K562 (cell line): ENCODE data around the gene JPT2. TPM values are rescaled to one million over a fixed set of nuclear protein-coding genes. Genes with fewer than 3 reads are reported as not detected.
A peak's percentile ranks its signal among the peaks of the same experiment; 100 is the strongest.

ENCODE experiments used
- ATAC-seq: fragments of 200-7000 bp; cut with Tn5 transposase; 3 replicates; pipeline ENCODE4 v1.9.1; 2020; ENCODE audit warnings: moderate library complexity
- BruUV-seq: library from RNA; stranded (reverse); fragments of 400-500 nt; replicated peaks from 2 replicates; lab custom pipeline; 2021; lab: Mats Ljungman, UMichigan
- CTCF ChIA-PET: fragments of 300-600 bp; formaldehyde crosslinking; extraction: SDS; loops from one replicate; lab custom pipeline; 2021; ENCODE audit warnings: low intra/inter-chr PET ratio; lab: Yijun Ruan, JAX
- POLR2A ChIA-PET: fragments of 300-600, 350-650 bp; sonication (Branson Sonifier 250); formaldehyde crosslinking; extraction: SDS; loops from one replicate; lab custom pipeline; 2021; ENCODE audit warnings: antibody characterized with exemption, inconsistent platforms; lab: Yijun Ruan, JAX
- DNase-seq, 4 experiments: peaks; one replicate each; pipeline versions ENCODE4 v3.0.0 to v3.0.0-alpha.2; 2011 to 2018; ENCODE audit warnings: low spot score in 3 of 4, mixed read lengths in 3 of 4; ENCODE audit errors: extremely low read depth in 1 of 4
- FAIRE-seq: peaks from 2 replicates; lab custom pipeline; 2011; peaks lifted over from hg19 to GRCh38; lab: Jason Lieb, UNC
- H2AFZ ChIP-seq: 2 replicates; pipeline ENCODE4 v1.6.0; 2011; ENCODE audit warnings: low read depth, low read length, control low read depth, inconsistent platforms
- H3K27ac ChIP-seq: fragments of 200-600 bp; 3 replicates; pipeline ENCODE4 v1.8.0; 2011; ENCODE audit warnings: low read depth, mild to moderate bottlenecking, control low read depth, inconsistent platforms, low read length, moderate library complexity, mixed read lengths; ENCODE audit errors: extremely low read depth
- H3K27me3 ChIP-seq, 2 experiments: fragments of 300-600 bp in 1 of 2; 2 replicates in 1 of 2; 3 replicates in 1 of 2; pipeline versions ENCODE4 v1.6.0 to v1.8.0; 2011; ENCODE audit warnings: inconsistent platforms in 2 of 2, low read length in 2 of 2, mild to moderate bottlenecking in 1 of 2, mixed read lengths in 1 of 2, moderate library complexity in 1 of 2; ENCODE audit not compliant: control insufficient read depth in 2 of 2, insufficient read depth in 2 of 2
- H3K36me3 ChIP-seq: fragments of 300-600 bp; 3 replicates; pipeline ENCODE4 v1.8.0; 2011; ENCODE audit warnings: mild to moderate bottlenecking, low read length, inconsistent platforms; ENCODE audit not compliant: control insufficient read depth, insufficient read depth
- H3K4me1 ChIP-seq, 2 experiments: fragments of 200-600 bp in 1 of 2; replicated peaks in 1 of 2; 2 replicates in 1 of 2; 3 replicates in 1 of 2; pipeline versions ENCODE4 v1.5.1 to v1.8.0; 2011; ENCODE audit warnings: inconsistent platforms in 2 of 2, low read length in 2 of 2, mild to moderate bottlenecking in 1 of 2, mixed read lengths in 1 of 2, moderate library complexity in 1 of 2; ENCODE audit not compliant: control insufficient read depth in 2 of 2, insufficient read depth in 2 of 2
- H3K4me2 ChIP-seq: 2 replicates; pipeline ENCODE4 v1.6.1; 2011; ENCODE audit warnings: low read length, control low read depth, inconsistent platforms, mixed read lengths; ENCODE audit not compliant: insufficient read depth
- H3K4me3 ChIP-seq: fragments of 200-600 bp; sonication (generic), shearing (Covaris generic); 2 replicates; pipeline ENCODE4 v1.5.1; 2016; ENCODE audit warnings: control low read depth, inconsistent platforms
- H3K79me2 ChIP-seq: fragments of 200-600 bp; 3 replicates; pipeline ENCODE4 v1.8.0; 2011; ENCODE audit warnings: low read length, inconsistent platforms; ENCODE audit not compliant: control insufficient read depth, insufficient read depth
- H3K9ac ChIP-seq, 2 experiments: 2 replicates each; pipeline versions ENCODE4 v1.6.0 to v1.6.1; 2011; ENCODE audit warnings: low read depth in 2 of 2, low read length in 2 of 2, control low read depth in 1 of 2, inconsistent platforms in 1 of 2, mild to moderate bottlenecking in 1 of 2, mixed read lengths in 1 of 2; ENCODE audit not compliant: insufficient read depth in 1 of 2
- H3K9me1 ChIP-seq: one replicate; pipeline ENCODE4 v1.6.0; 2011; ENCODE audit warnings: inconsistent platforms, mild to moderate bottlenecking, low read length, moderate library complexity; ENCODE audit not compliant: control insufficient read depth, insufficient read depth
- H3K9me3 ChIP-seq: replicated peaks from 2 replicates; pipeline ENCODE4 v1.5.1; 2011; ENCODE audit warnings: low read depth, low read length, inconsistent platforms; ENCODE audit not compliant: control insufficient read depth, insufficient read depth
- H4K20me1 ChIP-seq: replicated peaks from 2 replicates; pipeline ENCODE4 v1.6.1; 2011; ENCODE audit warnings: low read length, inconsistent platforms, mixed read lengths; ENCODE audit not compliant: control insufficient read depth, insufficient read depth
- BDP1 ChIP-seq: IDR thresholded peaks from 3 replicates; pipeline ENCODE4 v1.6.1; 2011; ENCODE audit not compliant: insufficient read length, insufficient read depth
- CC2D1A ChIP-seq: fragments of 450-650 bp; IDR thresholded peaks from 2 replicates; pipeline ENCODE4 v1.6.1; 2017; ENCODE audit warnings: mild to moderate bottlenecking
- CTBP1 ChIP-seq: fragments of 450-650 bp; IDR thresholded peaks from 2 replicates; pipeline ENCODE4 v1.6.1; 2016; ENCODE audit warnings: borderline replicate concordance
- E2F3 ChIP-seq: fragments of 250-450 bp; sonication (Bioruptor Pico); IDR thresholded peaks from 2 replicates; pipeline ENCODE4 v1.4.0; 2020; ENCODE audit warnings: mild to moderate bottlenecking
- ELF2 ChIP-seq: fragments of 250-450 bp; sonication (Bioruptor Pico); IDR thresholded peaks from 2 replicates; pipeline ENCODE4 v1.5.0; 2021; ENCODE audit warnings: mild to moderate bottlenecking
- EP300 ChIP-seq: IDR thresholded peaks from 2 replicates; pipeline ENCODE4 v1.6.1; 2012; ENCODE audit warnings: low read length, improper control_type of control experiment
- FOXM1 ChIP-seq, 2 experiments: fragments of 450-650 bp in 1 of 2; sonication (generic) in 1 of 2; formaldehyde crosslinking in 1 of 2; IDR thresholded peaks; 2 replicates each; pipeline versions ENCODE4 v1.6.1 to v1.9.0; 2017 to 2022; ENCODE audit warnings: low read depth in 2 of 2, mild to moderate bottlenecking in 2 of 2, missing genetic modification reagents in 1 of 2, moderate library complexity in 1 of 2
- GATAD2B ChIP-seq: fragments of 450-650 bp; IDR thresholded peaks from 2 replicates; pipeline ENCODE4 v1.6.1; 2017; ENCODE audit warnings: mild to moderate bottlenecking, borderline replicate concordance
- NCOR1 ChIP-seq: fragments of 450-650 bp; IDR thresholded peaks from 2 replicates; pipeline ENCODE4 v1.6.1; 2016; ENCODE audit warnings: mild to moderate bottlenecking, moderate library complexity
- NR2C1 ChIP-seq, 2 experiments: fragments of 450-650 bp; IDR thresholded peaks; 2 replicates each; pipeline ENCODE4 v1.6.1; 2017; ENCODE audit warnings: mild to moderate bottlenecking in 2 of 2, antibody characterized with exemption in 1 of 2, inconsistent platforms in 1 of 2, missing compliant biosample characterization in 1 of 2, missing genetic modification characterization in 1 of 2
- RUNX1 ChIP-seq: sonication (generic); IDR thresholded peaks from 2 replicates; pipeline ENCODE4 v1.6.1; 2016; ENCODE audit warnings: antibody characterized with exemption, low read depth
- TCF7 ChIP-seq: sonication (generic); IDR thresholded peaks from 2 replicates; pipeline ENCODE4 v1.6.1; 2016; ENCODE audit warnings: antibody characterized with exemption, borderline replicate concordance
- TEAD2 ChIP-seq: fragments of 450-650 bp; IDR thresholded peaks from 2 replicates; pipeline ENCODE4 v1.6.1; 2016; ENCODE audit warnings: missing genetic modification characterization, control low read depth, missing compliant biosample characterization
- U2AF1 ChIP-seq: fragments of 200-400 bp; formaldehyde crosslinking; optimal IDR thresholded peaks from 2 replicates; pipeline ENCODE3; 2017; ENCODE audit warnings: mild to moderate bottlenecking, low read depth, low read length, moderate library complexity
- WGBS: fragments of 100-300 bp; shearing (Covaris generic); methylation state at CpG from one replicate; pipeline ENCODE4 v1.1.6; 2016; ENCODE audit warnings: low coverage, mixed read lengths; ENCODE audit not compliant: insufficient coverage; ENCODE audit errors: missing lambda C conversion rate; 5-methylcytosine and 5-hydroxymethylcytosine counted together
- in situ Hi-C: fragments of 300-500 bp; cut with MboI; formaldehyde crosslinking; loops from 4 replicates; pipeline ENCODE4 v1.15.0; 2018; ENCODE audit warnings: inconsistent platforms, mixed read lengths
- intact Hi-C: fragments of 100-400 bp; cut with micrococcal nuclease; formaldehyde crosslinking; loops from 2 replicates; pipeline ENCODE4 v1.14.2; 2022
- polyA plus RNA-seq, 8 experiments: library from polyadenylated mRNA; depleted of rRNA in 4 of 8; stranded (reverse) in 5 of 8; unstranded in 3 of 8; fragments of >200 nt; fragmentation: Nextera tagmentation in 2 of 8; fragmentation: Illumina TruSeq in 1 of 8; extraction: Ambion mirVana in 2 of 8; extraction: Trizol in 1 of 8; gene quantifications; 2 replicates each; pipeline versions ENCODE4 v1.2.1 to v1.2.3, GENCODE V29; 2011 to 2014; ENCODE audit warnings: inconsistent platforms in 1 of 8, missing spikeins in 1 of 8
- total RNA-seq, 7 experiments: library from RNA; depleted of rRNA in 6 of 7; stranded (reverse); fragments of >200 nt in 6 of 7; fragmentation: Illumina TruSeq in 2 of 7; extraction: Trizol in 2 of 7; gene quantifications; 2 replicates each; pipeline versions ENCODE4 v1.2.1 to v1.2.3, GENCODE V29; 2011 to 2021; ENCODE audit warnings: low replicate concordance in 1 of 7
- TF ChIP-seq, protein P1 (sequence below): fragments of 250-450 bp; sonication (Bioruptor Pico); IDR thresholded peaks from 2 replicates; pipeline ENCODE4 v1.5.0; 2021

Gene JPT2
- total and polyA plus RNA-seq, 9 of the 15 experiments (the other 6 are each of a cell fraction or from before 2014, with no cell fraction given), result 25.5 to 133 (median 106) TPM

DNA sequence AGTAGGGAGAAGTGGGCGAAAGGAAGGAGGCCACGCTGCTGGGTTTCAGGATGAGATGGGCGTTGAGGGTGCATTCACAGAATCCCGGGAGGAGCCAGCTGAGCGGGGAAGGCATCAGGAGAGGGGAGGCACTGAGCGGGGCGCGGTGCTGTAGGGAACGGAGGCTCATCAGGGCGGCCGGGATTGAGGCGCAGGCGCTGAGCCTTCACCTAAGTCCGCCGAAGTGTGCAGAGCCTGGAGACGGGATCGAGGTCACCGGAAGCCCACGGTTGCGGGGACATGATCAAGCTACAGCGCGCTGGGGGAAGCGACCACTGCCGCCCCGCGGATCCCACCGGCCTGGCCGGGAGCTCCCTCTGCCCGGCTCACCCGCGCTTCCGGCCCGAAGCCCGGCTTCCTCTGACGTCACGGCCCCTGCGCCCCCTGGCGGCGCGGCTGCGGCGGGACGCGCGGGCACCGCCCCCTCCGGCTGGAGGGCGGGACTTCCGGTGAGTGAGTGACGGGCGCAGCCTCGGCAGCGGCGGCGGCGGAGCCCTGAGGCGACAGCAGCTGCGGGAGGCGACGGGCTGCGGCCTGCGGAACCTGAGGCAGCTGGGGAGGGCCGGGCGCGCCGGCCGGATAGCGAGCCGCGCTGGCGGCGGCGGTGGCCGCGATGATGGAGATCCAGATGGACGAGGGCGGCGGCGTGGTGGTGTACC lies 27.8 kb downstream of the JPT2 start, which contains the start of gene MAPK8IP3:
MAPK8IP3 (plus strand) TSS at position 508 of the 698 bp plus-strand sequence; CDS start at position 653, 145 bp downstream.
- intact Hi-C loops, result no loop called here
- FAIRE-seq (peak; percentile 29), ATAC-seq (peak; percentile 84), DNase-seq (peak; percentile 94 to 97 (median 96))
- Histone ChIP-seq H2AFZ (peak within 1 kb of the TSS; percentile 98), H3K4me3 (peak within 1 kb of the TSS; percentile 74), H3K9me1 (peaks cover 4% of the 10 kb centered on the region), H3K27ac (peak within 1 kb of the TSS; percentile 84), H3K9me3 (no peaks in the 10 kb centered on the region), H3K4me1 (peaks cover 28 to 46% of the 10 kb centered on the region in 2 experiments), H3K4me2 (peak within 1 kb of the TSS; percentile 98), H3K36me3 (peaks cover 25% of the 10 kb centered on the region), H3K9ac (peak within 1 kb of the TSS; percentile 81 to 99), H3K79me2 (peaks cover 46% of the 10 kb centered on the region), H3K27me3 (no peaks in the 10 kb centered on the region), H4K20me1 (peaks cover 25% of the 10 kb centered on the region)
- CTCF ChIA-PET, result interaction anchor here (0.5 to 0.6 kb wide), 2 partner anchors 67 to 292 kb away, joined by 3 read pairs; partner anchors contain the start of genes EME2 and MRPS34
- in situ Hi-C loops, result no loop called here
- under 1% methylated on average over 21 of the region's 79 CpGs for WGBS
- POLR2A ChIA-PET, result interaction anchor here (0.6 to 4.1 kb wide), 19 partner anchors 11 to 600 kb away, joined by 3 to 21 read pairs (median 4); partner anchors contain the start of genes GNPTG, JPT2, TELO2 and TSR3
- BruUV-seq, result no TSS peak
- TF ChIP-seq RUNX1 (no peak), TCF7 (peak; percentile 37; the same call in 1 of the 2 replicates), GATAD2B (peak; percentile 98), NCOR1 (no peak), CTBP1 (peak; percentile 96), TEAD2 (no peak), NR2C1 (IDR thresholded peaks at IDR 0.05) (no peak), NR2C1 (tag; IDR thresholded peaks at IDR 0.05) (no peak), ELF2 (CRISPR knock-in tag) (peak; percentile 93), E2F3 (peak; percentile 51), CC2D1A (0 out of 2 replicates have a peak, but pooled peaks have one; percentile 48), BDP1 (no peak), U2AF1 (peak; percentile 97), EP300 (no peak), FOXM1 (IDR thresholded peaks at IDR 0.05; ENCODE audit: low read depth) (no peak), FOXM1 (CRISPR knock-in tag; IDR thresholded peaks at IDR 0.05; ENCODE audit: low read depth) (no peak)
- TF ChIP-seq, protein P1, sequence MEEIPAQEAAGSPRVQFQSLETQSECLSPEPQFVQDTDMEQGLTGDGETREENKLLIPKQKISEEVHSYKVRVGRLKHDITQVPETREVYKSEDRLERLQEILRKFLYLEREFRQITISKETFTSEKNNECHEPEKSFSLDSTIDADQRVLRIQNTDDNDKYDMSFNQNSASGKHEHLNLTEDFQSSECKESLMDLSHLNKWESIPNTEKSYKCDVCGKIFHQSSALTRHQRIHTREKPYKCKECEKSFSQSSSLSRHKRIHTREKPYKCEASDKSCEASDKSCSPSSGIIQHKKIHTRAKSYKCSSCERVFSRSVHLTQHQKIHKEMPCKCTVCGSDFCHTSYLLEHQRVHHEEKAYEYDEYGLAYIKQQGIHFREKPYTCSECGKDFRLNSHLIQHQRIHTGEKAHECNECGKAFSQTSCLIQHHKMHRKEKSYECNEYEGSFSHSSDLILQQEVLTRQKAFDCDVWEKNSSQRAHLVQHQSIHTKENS, result no peak
